PC-3 (cell line): ENCODE measurements around the gene IQSEC1.

Source experiments
- CTCF ChIP-seq: fragments of 300-600 bp; sonication (generic); conservative IDR thresholded peaks from 2 replicates; pipeline ENCODE4 v1.5.1; 2017; ENCODE audit warnings: antibody characterized with exemption, low read depth, mild to moderate bottlenecking, low read length
- EZH2 ChIP-seq: fragments of 300-600 bp; sonication (generic); IDR thresholded peaks from one replicate; pipeline ENCODE4 v1.6.1; 2017; ENCODE audit warnings: antibody characterized with exemption, mild to moderate bottlenecking, low read length; ENCODE audit not compliant: unreplicated experiment

GRCh38 chr3:13051066-13051465 lies 22.2 kb downstream of the IQSEC1 start:
- TF ChIP-seq EZH2 (no peak), CTCF (no peak)
